ENCODE data around the gene PDE1A. TPM values are rescaled to one million over a fixed set of nuclear protein-coding genes. Genes with fewer than 3 reads are reported as not detected.

PDE1A gene
- total RNA-seq (2022) (0.44 TPM in 1 of 2 replicates, not detected in the other), Bru-seq, nascent RNA (percentile 8 among the genes with signal in this experiment), BruChase-seq, experiment 1, labeled RNA remaining after a 2-hour chase (percentile 10 among the genes with signal in this experiment), BruChase-seq, experiment 2, labeled RNA remaining after a 6-hour chase (percentile 9 among the genes with signal in this experiment)
- long read RNA-seq, result 0 reads

DNA sequence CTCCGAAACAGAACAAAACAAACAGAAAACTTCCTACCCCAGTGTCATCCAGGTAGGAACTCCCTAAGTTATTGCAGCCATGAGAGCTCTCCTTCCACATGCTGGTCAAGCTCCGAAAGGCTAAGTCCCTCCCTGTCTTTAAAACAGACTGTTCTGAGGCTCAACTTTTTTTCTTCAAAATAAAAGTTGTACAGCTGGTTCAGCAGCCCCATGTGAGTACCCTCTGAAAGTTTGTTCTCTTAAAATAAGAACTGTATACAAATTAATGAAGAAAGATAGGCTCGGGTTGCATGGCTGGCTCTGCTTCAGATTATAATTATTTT, at the start of gene PDE1A:
TSS of gene PDE1A (minus strand) at position 119 of the 323 bp plus-strand sequence.
- Histone ChIP-seq H3K4me3 (ENCODE audit: low read depth, low read length) (no peak within 1 kb of the TSS), H3K9me3 (no peaks in the 10 kb centered on the region), H3K27me3 (replicated peaks; ENCODE audit: control insufficient read depth, insufficient read depth, low read length) (no peaks in the 10 kb centered on the region), H3K36me3 (ENCODE audit: control insufficient read depth, insufficient read depth, low read length) (no peaks in the 10 kb centered on the region), H3K4me1 (no peaks in the 10 kb centered on the region)
- no peak within 1 kb of the TSS for H3K27ac Mint-ChIP-seq (ENCODE audit: unreplicated experiment)
- no peaks in the 10 kb centered on the region for H3K4me1 Mint-ChIP-seq (ENCODE audit: low read depth, unreplicated experiment)
- POLR2A ChIA-PET, result no interaction called here
- DNase-seq, result no peak
- H3K36me3 Mint-ChIP-seq (ENCODE audit: insufficient read depth, unreplicated experiment), result no peaks in the 10 kb centered on the region
- intact Hi-C loops (cut with micrococcal nuclease; ENCODE audit: unreplicated experiment), result no loop called here
- no peaks in the 10 kb centered on the region for H3K27me3 Mint-ChIP-seq (ENCODE audit: insufficient read depth, unreplicated experiment)
- BruUV-seq (replicated peaks), result no TSS peak
- H3K9me3 Mint-ChIP-seq (ENCODE audit: unreplicated experiment), result no peaks in the 10 kb centered on the region
- TF ChIP-seq, protein P1, sequence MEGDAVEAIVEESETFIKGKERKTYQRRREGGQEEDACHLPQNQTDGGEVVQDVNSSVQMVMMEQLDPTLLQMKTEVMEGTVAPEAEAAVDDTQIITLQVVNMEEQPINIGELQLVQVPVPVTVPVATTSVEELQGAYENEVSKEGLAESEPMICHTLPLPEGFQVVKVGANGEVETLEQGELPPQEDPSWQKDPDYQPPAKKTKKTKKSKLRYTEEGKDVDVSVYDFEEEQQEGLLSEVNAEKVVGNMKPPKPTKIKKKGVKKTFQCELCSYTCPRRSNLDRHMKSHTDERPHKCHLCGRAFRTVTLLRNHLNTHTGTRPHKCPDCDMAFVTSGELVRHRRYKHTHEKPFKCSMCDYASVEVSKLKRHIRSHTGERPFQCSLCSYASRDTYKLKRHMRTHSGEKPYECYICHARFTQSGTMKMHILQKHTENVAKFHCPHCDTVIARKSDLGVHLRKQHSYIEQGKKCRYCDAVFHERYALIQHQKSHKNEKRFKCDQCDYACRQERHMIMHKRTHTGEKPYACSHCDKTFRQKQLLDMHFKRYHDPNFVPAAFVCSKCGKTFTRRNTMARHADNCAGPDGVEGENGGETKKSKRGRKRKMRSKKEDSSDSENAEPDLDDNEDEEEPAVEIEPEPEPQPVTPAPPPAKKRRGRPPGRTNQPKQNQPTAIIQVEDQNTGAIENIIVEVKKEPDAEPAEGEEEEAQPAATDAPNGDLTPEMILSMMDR (IDR thresholded peaks at IDR 0.05; ENCODE audit: insufficient read depth in 1 of 2, low read depth in 1 of 2, low read length in 1 of 2, severe bottlenecking in 1 of 2, unreplicated experiment in 1 of 2), result no peak
- CTCF ChIA-PET, result no interaction called here
- H3K4me3 Mint-ChIP-seq (ENCODE audit: unreplicated experiment), result no peak within 1 kb of the TSS

DNA sequence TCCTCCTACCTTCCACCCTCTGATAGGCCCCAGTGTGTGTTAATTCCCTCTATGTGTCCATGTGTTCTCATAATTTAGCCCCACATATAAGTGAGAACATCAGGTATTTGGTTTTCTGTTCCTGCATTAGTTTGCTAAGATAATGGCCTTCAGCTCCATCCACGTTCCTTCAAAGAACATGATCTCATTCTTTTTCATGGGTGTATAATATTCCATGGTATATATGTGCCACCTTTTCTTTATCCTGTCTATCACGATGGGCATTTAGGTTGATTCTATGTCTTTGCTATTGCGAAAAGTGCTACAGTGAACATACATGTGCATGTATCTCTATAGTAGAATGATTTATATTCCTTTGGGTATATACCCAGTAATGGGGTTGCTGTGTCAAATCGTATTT, 46.8 kb upstream of the PDE1A start:
- no peak overlapping the region for H3K27ac Mint-ChIP-seq (ENCODE audit: unreplicated experiment)
- H3K4me1 Mint-ChIP-seq (ENCODE audit: low read depth, unreplicated experiment), result no peaks in the 10 kb centered on the region
- H3K4me3 Mint-ChIP-seq (ENCODE audit: unreplicated experiment), result no peak overlapping the region
- no TSS peak for BruUV-seq (replicated peaks)
- H3K9me3 ChIP-seq, result no peaks in the 10 kb centered on the region
- ChIA-PET CTCF (no interaction called here), POLR2A (no interaction called here)
- intact Hi-C loops (cut with micrococcal nuclease; ENCODE audit: unreplicated experiment), result no loop called here
- no peaks in the 10 kb centered on the region for H3K4me1 ChIP-seq
- TF ChIP-seq, protein P1 (IDR thresholded peaks at IDR 0.05; ENCODE audit: insufficient read depth in 1 of 2, low read depth in 1 of 2, low read length in 1 of 2, severe bottlenecking in 1 of 2, unreplicated experiment in 1 of 2), result no peak
- H3K27me3 Mint-ChIP-seq (ENCODE audit: insufficient read depth, unreplicated experiment), result peaks cover 3% of the 10 kb centered on the region
- H3K4me3 ChIP-seq (ENCODE audit: low read depth, low read length), result no peak overlapping the region
- H3K36me3 ChIP-seq (ENCODE audit: control insufficient read depth, insufficient read depth, low read length), result no peaks in the 10 kb centered on the region
- no peak for DNase-seq
- no peaks in the 10 kb centered on the region for H3K27me3 ChIP-seq (replicated peaks; ENCODE audit: control insufficient read depth, insufficient read depth, low read length)
- H3K9me3 Mint-ChIP-seq (ENCODE audit: unreplicated experiment), result no peaks in the 10 kb centered on the region
- H3K36me3 Mint-ChIP-seq (ENCODE audit: insufficient read depth, unreplicated experiment), result no peaks in the 10 kb centered on the region

DNA sequence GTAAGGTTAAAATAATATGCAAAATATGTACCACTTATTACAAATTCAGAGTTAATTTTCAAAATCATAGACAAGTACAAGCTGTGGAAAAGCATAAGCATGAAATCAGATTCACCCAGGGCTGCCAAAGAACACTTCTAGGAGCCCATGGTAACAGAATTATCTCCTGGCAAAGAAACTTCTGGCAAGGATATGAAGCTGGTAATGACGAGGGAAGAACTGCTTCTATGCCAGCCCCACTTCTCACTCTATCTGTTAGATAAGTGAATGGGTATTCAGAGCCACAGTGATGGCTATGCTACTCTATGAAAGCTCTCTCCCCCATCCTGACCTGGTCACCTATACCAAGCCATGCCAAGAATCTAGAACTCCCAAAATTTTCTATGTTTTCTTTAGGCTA, 36.9 kb upstream of the PDE1A start:
- no peaks in the 10 kb centered on the region for H3K27me3 ChIP-seq (replicated peaks; ENCODE audit: control insufficient read depth, insufficient read depth, low read length)
- H3K9me3 Mint-ChIP-seq (ENCODE audit: unreplicated experiment), result no peaks in the 10 kb centered on the region
- no peaks in the 10 kb centered on the region for H3K9me3 ChIP-seq
- TF ChIP-seq, protein P1 (IDR thresholded peaks at IDR 0.05; ENCODE audit: insufficient read depth in 1 of 2, low read depth in 1 of 2, low read length in 1 of 2, severe bottlenecking in 1 of 2, unreplicated experiment in 1 of 2), result no peak
- BruUV-seq (replicated peaks), result no TSS peak
- no peaks in the 10 kb centered on the region for H3K4me1 Mint-ChIP-seq (ENCODE audit: low read depth, unreplicated experiment)
- CTCF ChIA-PET, result no interaction called here
- no peak overlapping the region for H3K4me3 Mint-ChIP-seq (ENCODE audit: unreplicated experiment)
- no peaks in the 10 kb centered on the region for H3K36me3 Mint-ChIP-seq (ENCODE audit: insufficient read depth, unreplicated experiment)
- POLR2A ChIA-PET, result no interaction called here
- H3K27me3 Mint-ChIP-seq (ENCODE audit: insufficient read depth, unreplicated experiment), result no peaks in the 10 kb centered on the region
- H3K4me1 ChIP-seq, result no peaks in the 10 kb centered on the region
- DNase-seq, result no peak
- no peaks in the 10 kb centered on the region for H3K36me3 ChIP-seq (ENCODE audit: control insufficient read depth, insufficient read depth, low read length)
- no peak overlapping the region for H3K4me3 ChIP-seq (ENCODE audit: low read depth, low read length)
- H3K27ac Mint-ChIP-seq (ENCODE audit: unreplicated experiment), result no peak overlapping the region
- intact Hi-C loops (cut with micrococcal nuclease; ENCODE audit: unreplicated experiment), result no loop called here
